Measurements from ENCODE around the gene TREM1.

GRCh38 chr6:41284726-41285125, 1.8 kb downstream of the TREM1 start:
- no peak for TF ChIP-seq CTCF (IDR thresholded peaks at IDR 0.05)
- no peak for TF ChIP-seq POLR2A (IDR thresholded peaks at IDR 0.05)
